NOMO-1 (cell line): ENCODE measurements around the gene RYK.
"Not testable (repeated sequence)": the region's sequence is repeated elsewhere in the genome, so short reads cannot be mapped to it uniquely, and the experiment has no call there.

Experiments used
- DNase-seq, 2 experiments: peaks; one replicate each; lab custom pipeline; 2025; ENCODE audit not compliant: unreplicated experiment in 2 of 2; lab: John Stamatoyannopoulos, UW

The RYK gene

GRCh38 chr3:134250717-134251220, at the start of gene RYK:
TSS of gene RYK (minus strand) at chr3:134250859. CDS start at chr3:134250654, 205 bp downstream.
- DNase-seq = peak; percentile 67 to 81

DNA sequence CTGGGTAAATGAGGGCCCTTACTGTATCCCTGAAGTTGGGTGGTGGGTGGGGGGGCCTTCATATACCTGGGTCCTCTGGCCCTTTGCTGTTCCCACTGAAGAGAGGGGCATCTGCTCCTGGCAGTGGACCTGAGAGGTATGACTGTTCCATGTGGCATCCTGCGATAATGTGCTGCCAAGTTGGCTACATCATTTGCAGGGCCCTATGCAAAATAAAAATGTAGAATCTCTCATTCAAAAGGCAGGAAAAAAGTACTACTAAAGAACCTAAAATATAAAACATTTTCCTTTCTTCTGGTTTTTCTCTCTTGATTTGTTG, 49.2 kb upstream of the RYK start:
- no peak for DNase-seq

- DNase-seq = no peak
Observed at GRCh38 chr3:134299185-134299887, 48.7 kb upstream of the RYK start.

DNA sequence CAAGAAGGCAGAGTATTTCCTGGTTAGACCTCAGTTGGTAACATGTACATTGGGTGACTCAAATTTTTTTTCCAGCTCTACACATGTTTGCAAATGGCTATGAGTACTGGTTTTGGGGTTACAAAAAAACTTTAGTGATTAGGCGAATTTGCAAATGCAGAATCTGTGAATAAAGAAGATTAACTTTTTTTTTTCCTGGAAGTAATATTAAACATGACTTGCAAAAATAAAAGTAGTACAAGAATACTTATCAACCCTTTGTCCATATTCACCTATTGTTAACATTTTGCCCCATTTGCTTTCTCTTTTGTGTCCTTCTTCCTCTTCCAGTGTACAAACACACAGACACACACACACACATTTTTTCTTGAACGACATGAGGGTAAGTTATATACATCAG, 47.6 kb upstream of the RYK start:
- no peak for DNase-seq

DNA sequence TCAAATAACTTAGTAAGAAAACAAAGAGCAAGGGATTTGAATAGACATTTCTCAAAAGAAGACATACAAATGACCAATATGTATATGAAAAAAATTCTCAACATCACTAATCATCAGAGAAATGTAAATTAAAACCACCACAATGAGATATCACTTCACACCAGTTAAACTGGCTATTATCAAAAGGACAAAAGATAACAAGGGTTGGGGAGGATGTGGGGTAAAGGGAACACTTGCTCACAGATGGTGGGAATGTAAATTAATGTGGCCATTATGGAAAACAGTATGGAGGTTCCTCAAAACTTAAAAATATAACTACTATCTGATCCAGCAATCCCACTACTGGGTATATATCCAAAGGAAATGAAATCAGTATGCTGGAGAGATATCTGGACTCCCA, 46.0 kb upstream of the RYK start:
- DNase-seq = no peak

DNA sequence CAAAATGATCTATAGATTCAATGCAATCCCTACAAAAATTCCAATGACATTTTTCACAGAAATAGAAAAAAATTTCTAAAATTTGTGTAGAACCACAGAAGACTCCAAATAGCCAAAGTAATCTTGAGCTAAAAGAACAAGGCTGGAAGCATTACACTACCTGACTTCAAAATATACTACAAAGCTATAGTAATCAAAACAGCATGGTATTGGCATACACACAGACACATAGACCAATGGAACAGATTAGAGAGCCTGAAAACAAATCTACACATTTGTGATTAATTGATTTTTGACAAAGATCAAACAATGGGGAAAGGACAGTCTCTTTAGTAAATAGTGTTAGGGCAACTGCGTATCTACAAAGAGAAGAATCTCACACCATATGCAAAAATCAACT, 45.3 kb upstream of the RYK start:
- no peak for DNase-seq

- DNase-seq = peak; percentile 16 to 36
Observed at GRCh38 chr3:134294302-134295280, 43.9 kb upstream of the RYK start.

- DNase-seq = no peak
Observed at GRCh38 chr3:134291319-134292254, 40.9 kb upstream of the RYK start.

DNA sequence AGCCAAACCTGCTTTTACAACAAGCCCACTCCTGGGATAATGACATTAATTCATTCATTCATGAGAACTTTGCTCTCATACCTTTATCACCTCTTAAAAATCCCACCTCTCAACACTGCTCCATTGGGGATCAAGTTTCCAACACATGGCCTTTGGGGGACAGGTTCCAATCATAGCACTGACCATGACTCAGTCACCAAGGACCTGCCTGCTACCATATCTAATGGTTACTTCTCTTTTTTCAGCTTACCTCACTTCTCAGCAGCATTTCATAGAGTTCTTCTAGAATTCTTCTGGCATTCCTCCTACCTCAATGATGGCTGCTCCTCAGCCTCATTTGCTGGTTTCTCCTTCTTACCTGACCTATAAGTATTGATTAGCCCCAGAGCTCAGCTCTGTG, 36.9 kb upstream of the RYK start:
- peak in 1 of 2 experiments; percentile 12 for DNase-seq

DNA sequence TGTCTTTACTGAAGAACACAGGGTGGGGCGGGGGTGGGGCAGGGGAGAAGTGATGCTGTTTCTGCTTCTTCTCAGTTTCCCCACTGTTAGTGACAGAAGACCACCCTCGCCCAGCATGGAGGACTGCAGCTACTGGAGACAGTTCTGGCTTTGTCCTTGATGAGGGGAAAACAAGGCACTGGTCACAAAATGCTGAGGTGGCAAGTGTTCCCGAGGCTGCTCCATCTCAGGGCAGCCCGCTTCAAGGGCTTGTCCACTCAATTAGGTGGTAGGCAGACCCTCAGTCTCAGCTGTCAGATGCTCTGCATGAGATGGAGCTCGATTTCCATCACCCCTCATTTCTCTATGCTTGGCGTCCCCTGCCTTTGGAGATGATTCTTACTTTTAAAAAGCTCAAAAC, 33.8 kb upstream of the RYK start:
- no peak for DNase-seq

DNA sequence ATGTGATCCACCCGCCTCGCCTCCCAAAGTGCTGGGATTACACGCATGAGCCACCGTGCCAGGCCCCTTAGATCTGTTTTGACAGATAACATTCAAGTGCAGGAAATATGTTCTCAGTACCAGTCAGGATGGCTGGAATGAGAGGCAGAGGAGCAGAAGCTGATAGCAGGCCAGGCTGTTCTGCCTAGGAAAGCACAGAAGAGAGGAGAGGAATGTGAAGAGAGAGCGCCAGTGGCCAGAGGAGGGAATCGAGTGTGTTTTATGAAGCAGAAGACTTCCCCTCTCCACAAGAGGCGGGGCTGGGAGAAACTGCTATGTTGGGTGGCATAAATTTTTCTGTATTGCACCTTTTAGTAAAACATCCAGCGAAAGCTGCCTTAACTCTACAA, 32.0 kb upstream of the RYK start:
- no peak for DNase-seq

- DNase-seq = no peak
Observed at GRCh38 chr3:134281912-134282658, 31.4 kb upstream of the RYK start.

- DNase-seq = no peak
Observed at GRCh38 chr3:134279466-134279865, 28.8 kb upstream of the RYK start.

- DNase-seq = no peak
Observed at GRCh38 chr3:134277066-134277660, 26.5 kb upstream of the RYK start.

DNA sequence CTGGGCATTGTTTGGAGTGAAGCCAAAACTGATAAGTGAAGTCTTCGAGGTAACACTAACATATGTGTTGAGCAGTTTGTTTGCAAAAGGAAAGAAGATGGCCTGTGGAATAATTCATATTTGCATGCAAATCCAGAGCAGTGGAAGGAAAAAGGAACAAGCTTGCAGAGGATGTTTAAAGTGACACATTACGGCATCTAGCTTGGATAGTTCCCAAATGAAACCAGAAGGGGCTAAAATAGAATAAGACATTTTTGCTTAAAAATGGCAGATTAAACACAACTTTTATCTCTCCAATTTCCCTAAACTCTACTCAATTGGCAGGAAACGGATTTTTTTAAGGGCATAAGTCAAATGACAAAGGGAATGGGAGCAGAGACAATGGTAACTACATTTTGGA, 25.4 kb upstream of the RYK start:
- DNase-seq = peak in 1 of 2 experiments; percentile 15

DNA sequence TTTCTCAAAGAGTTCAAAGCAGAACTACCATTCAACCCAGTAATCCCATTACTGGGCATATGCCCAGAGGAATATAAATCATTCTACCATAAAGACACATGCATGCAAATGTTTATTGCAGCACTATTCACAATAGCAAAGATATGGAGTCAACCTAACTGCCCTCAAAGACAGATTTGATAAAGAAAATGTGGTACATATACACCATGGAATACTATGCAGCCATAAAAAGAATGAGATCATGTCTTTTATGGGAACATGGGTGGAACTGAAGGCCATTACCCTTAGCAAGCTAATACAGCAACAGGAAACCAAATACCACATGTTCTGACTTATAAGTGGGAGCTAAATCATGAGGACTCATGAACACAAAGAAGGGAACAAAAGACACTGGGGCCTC, 24.5 kb upstream of the RYK start:
- not testable (repeated sequence) for DNase-seq

GRCh38 chr3:134274571-134274970, 23.9 kb upstream of the RYK start:
- no peak for DNase-seq

- no peak for DNase-seq
Observed at GRCh38 chr3:134267996-134268395, 17.3 kb upstream of the RYK start.

DNA sequence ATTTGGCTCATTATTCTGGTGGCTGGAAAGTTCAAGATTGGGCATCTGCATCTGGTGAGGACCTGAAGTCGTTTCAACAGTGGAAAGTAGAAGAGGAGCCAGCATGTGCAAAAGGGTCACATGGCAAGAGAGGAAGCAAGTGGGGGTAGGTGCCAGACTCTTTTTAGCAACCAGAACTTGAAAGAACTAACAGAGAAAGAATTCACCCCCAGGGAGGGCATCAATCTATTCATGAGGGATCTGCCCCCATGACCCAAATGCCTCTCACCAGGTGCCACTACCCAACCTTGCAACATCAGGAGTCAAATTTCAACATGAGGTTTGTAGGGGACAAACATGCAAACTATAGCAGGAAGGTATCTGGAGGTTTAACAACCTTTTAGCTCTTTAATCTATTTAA, 10.3 kb upstream of the RYK start:
- no peak for DNase-seq
